ENCODE results near the gene NANOS2. TPM values are rescaled to one million over a fixed set of nuclear protein-coding genes. Genes with fewer than 3 reads are reported as not detected.

NANOS2 gene
- total RNA-seq, 1 donor from 2014 or later = not detected

DNA sequence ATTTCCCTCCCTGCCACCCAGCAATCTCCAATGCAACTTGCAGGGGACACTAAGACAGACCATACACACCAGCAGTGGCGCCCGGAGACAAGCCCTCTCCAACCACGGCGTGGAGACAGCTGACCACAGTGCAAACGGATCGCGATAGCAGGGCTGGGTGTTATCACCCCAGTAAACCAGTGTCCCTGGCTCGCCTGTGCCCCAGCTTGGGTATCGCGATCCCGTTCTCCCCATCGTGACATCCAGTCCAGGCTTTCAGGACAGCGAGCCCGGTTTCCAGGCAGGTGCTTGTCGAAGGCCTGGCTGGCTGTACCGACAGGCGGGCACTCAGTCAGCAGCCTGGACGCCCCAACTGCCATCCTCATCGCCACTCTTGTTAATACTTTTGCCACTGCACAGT lies 20.7 kb upstream of the NANOS2 start:
- TF ChIP-seq, protein P1, sequence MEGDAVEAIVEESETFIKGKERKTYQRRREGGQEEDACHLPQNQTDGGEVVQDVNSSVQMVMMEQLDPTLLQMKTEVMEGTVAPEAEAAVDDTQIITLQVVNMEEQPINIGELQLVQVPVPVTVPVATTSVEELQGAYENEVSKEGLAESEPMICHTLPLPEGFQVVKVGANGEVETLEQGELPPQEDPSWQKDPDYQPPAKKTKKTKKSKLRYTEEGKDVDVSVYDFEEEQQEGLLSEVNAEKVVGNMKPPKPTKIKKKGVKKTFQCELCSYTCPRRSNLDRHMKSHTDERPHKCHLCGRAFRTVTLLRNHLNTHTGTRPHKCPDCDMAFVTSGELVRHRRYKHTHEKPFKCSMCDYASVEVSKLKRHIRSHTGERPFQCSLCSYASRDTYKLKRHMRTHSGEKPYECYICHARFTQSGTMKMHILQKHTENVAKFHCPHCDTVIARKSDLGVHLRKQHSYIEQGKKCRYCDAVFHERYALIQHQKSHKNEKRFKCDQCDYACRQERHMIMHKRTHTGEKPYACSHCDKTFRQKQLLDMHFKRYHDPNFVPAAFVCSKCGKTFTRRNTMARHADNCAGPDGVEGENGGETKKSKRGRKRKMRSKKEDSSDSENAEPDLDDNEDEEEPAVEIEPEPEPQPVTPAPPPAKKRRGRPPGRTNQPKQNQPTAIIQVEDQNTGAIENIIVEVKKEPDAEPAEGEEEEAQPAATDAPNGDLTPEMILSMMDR (IDR thresholded peaks at IDR 0.05; ENCODE audit: unreplicated experiment) = no peak
- no peaks in the 10 kb centered on the region for H3K9me3 Mint-ChIP-seq
- DNase-seq (ENCODE audit: low spot score in 2 of 2, unreplicated experiment in 2 of 2) = no peak
- H3K36me3 Mint-ChIP-seq = no peaks in the 10 kb centered on the region
- peaks cover 68% of the 10 kb centered on the region for H3K27me3 Mint-ChIP-seq (ENCODE audit: low read depth)
- H3K27ac Mint-ChIP-seq = no peak overlapping the region
- H3K4me1 Mint-ChIP-seq = no peaks in the 10 kb centered on the region
- no peak overlapping the region for H3K4me3 Mint-ChIP-seq

DNA sequence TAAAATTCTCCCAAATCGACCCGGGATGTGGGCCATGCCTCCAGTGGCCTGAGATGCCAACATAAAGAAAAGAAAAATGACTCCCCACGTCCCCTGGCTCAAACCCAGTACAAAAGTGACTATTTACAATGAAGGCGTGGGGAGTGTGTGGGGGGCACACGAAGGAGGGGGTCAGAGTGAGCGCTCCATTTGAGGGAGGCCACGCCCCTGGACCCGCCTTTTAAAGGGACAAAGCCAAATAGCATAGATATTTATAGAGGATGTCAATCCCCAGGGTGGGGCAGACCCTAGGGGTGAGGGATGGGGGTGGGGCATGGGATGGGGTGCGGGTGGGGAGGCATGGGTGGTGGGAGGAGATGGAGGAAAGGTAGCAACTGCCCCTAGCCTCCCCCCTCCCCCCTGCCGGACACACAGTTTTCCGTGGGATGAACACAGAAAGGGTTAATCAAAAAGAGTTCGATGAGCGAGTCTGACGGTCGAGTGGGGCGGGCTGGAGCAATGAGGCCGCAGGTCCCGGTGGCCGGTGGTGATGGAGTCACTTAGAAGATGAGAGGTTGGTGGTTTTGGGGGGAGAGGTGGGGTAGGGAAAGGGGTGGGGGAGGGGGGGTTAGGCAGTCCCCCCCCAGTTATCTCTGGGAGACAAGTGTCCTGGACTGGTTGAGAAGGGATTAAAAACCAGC lies 20.1 kb upstream of the NANOS2 start:
- H3K27me3 Mint-ChIP-seq (ENCODE audit: low read depth) = peaks cover 71% of the 10 kb centered on the region
- DNase-seq (ENCODE audit: low spot score in 2 of 2, unreplicated experiment in 2 of 2) = no peak

GRCh38 chr19:45933759-45934158 lies 19.2 kb upstream of the NANOS2 start:
- Mint-ChIP-seq H3K36me3 (no peaks in the 10 kb centered on the region), H3K27me3 (ENCODE audit: low read depth) (peaks cover 75% of the 10 kb centered on the region)

More for the DNA sequence above, 20.1 kb upstream of the NANOS2 start:
- H3K4me1 Mint-ChIP-seq = no peaks in the 10 kb centered on the region
- H3K4me3 Mint-ChIP-seq = no peak overlapping the region
- H3K36me3 Mint-ChIP-seq = no peaks in the 10 kb centered on the region
- TF ChIP-seq, protein P1 (IDR thresholded peaks at IDR 0.05; ENCODE audit: unreplicated experiment) = no peak
- H3K9me3 Mint-ChIP-seq = no peaks in the 10 kb centered on the region
- H3K27ac Mint-ChIP-seq = no peak overlapping the region

DNA sequence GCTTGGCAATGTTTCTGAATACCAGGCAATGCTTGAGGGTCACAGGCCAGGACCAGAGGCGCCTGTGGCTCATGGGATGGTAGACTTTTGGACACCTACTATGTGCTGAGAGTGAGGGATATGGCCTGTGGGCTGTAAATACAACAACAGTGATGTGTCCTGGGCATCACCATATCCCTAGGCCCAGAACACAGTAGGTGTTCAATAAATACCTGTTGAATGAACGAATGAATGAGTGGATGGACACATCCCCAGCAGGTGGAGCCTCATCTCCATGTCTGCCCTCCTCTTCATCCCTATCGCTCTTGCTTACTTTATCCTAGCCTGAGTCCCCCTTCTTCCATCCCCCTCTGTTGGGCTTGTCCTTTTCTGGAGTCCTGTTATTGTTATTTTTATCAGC lies 16.5 kb upstream of the NANOS2 start:
- Mint-ChIP-seq H3K9me3 (no peaks in the 10 kb centered on the region), H3K27ac (no peak overlapping the region), H3K4me1 (no peaks in the 10 kb centered on the region), H3K27me3 (ENCODE audit: low read depth) (peaks cover 54% of the 10 kb centered on the region), H3K4me3 (no peak overlapping the region), H3K36me3 (no peaks in the 10 kb centered on the region)
- TF ChIP-seq, protein P1 (IDR thresholded peaks at IDR 0.05; ENCODE audit: unreplicated experiment) = no peak
- DNase-seq (ENCODE audit: low spot score in 2 of 2, unreplicated experiment in 2 of 2) = no peak

More at GRCh38 chr19:45933759-45934158, 19.2 kb upstream of the NANOS2 start:
- TF ChIP-seq, protein P1 (IDR thresholded peaks at IDR 0.05; ENCODE audit: unreplicated experiment) = no peak
- H3K9me3 Mint-ChIP-seq = no peaks in the 10 kb centered on the region
- H3K4me1 Mint-ChIP-seq = no peaks in the 10 kb centered on the region
- H3K27ac Mint-ChIP-seq = no peak overlapping the region
- no peak overlapping the region for H3K4me3 Mint-ChIP-seq
- no peak for DNase-seq (ENCODE audit: low spot score in 2 of 2, unreplicated experiment in 2 of 2)

DNA sequence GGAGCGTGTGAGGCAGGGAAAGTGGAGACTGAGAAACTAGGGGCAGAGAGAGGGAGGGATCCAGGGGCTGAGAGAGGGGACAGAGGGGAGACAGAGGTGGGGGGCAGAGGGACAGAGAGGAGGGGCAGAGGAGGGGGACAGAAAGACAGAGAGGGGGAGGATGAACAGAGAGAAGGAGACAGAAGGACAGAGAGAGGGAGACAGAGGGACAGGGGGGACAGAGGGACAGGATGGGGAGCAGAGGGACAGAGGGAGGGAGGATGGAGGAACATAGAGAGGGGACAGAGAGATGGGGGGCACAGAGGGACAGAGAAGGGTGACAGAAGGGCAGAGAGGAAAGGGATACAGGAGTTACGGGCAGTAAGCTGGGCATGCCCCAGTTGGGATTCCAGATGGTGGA lies 14.7 kb upstream of the NANOS2 start:
- Mint-ChIP-seq H3K4me3 (no peak overlapping the region), H3K4me1 (no peaks in the 10 kb centered on the region), H3K36me3 (no peaks in the 10 kb centered on the region), H3K27ac (no peak overlapping the region), H3K27me3 (ENCODE audit: low read depth) (peaks cover 38% of the 10 kb centered on the region), H3K9me3 (peaks cover 3% of the 10 kb centered on the region)
- TF ChIP-seq, protein P1 (IDR thresholded peaks at IDR 0.05; ENCODE audit: unreplicated experiment) = no peak
- DNase-seq (ENCODE audit: low spot score in 2 of 2, unreplicated experiment in 2 of 2) = no peak

Data from mesothelial cell of epicardium (in vitro differentiated cells).